Neural cell (in vitro differentiated cells): ENCODE results near the gene NAMPT. TPM values are rescaled to one million over a fixed set of nuclear protein-coding genes. Genes with fewer than 3 reads are reported as not detected.

ENCODE experiments used
- H2AFZ ChIP-seq: fragments of 200-600, 300-800 bp; sonication (generic), shearing (Covaris generic); 2 replicates; pipeline ENCODE4 v1.6.0; 2014; ENCODE audit warnings: low read depth, mild to moderate bottlenecking, antibody characterized with exemption, low read length, moderate library complexity
- H3F3A ChIP-seq: fragments of 200-600 bp; shearing (Covaris generic); 2 replicates; pipeline ENCODE4 v1.6.1; 2016; ENCODE audit warnings: mild to moderate bottlenecking, moderate library complexity, mixed read lengths, antibody characterized with exemption, low read length; ENCODE audit not compliant: insufficient read depth, poor library complexity, severe bottlenecking
- H3K27ac ChIP-seq: fragments of 200-600, 300-800 bp; sonication (generic), shearing (Covaris generic); 2 replicates; pipeline ENCODE4 v1.5.1; 2014; ENCODE audit warnings: mild to moderate bottlenecking, low read length, moderate library complexity
- H3K27me3 ChIP-seq: fragments of 300-800, 200-600 bp; sonication (generic), shearing (Covaris generic); 2 replicates; pipeline ENCODE4 v1.6.0; 2014; ENCODE audit warnings: mild to moderate bottlenecking, low read depth, low read length, moderate library complexity; ENCODE audit not compliant: insufficient read depth
- H3K36me3 ChIP-seq: fragments of 300-800, 200-600 bp; sonication (generic), shearing (Covaris generic); 2 replicates; pipeline ENCODE4 v1.5.1; 2014; ENCODE audit warnings: mild to moderate bottlenecking, antibody characterized with exemption, low read length, moderate library complexity; ENCODE audit not compliant: insufficient read depth
- H3K4me2 ChIP-seq: fragments of 300-800, 200-600 bp; sonication (generic), shearing (Covaris generic); 2 replicates; pipeline ENCODE4 v1.6.0; 2014; ENCODE audit warnings: mild to moderate bottlenecking, low read length
- H3K4me3 ChIP-seq: fragments of 300-800, 200-600 bp; sonication (generic), shearing (Covaris generic); 2 replicates; pipeline ENCODE4 v1.5.1; 2014; ENCODE audit warnings: mild to moderate bottlenecking, low read length, moderate library complexity
- H3K79me2 ChIP-seq: fragments of 200-600 bp; shearing (Covaris generic); replicated peaks from 2 replicates; pipeline ENCODE4 v1.6.0; 2014; ENCODE audit warnings: mild to moderate bottlenecking, low read length, moderate library complexity; ENCODE audit not compliant: insufficient read depth
- H3K9ac ChIP-seq: fragments of 300-800, 200-600 bp; sonication (generic), shearing (Covaris generic); 2 replicates; pipeline ENCODE4 v1.6.1; 2016; ENCODE audit warnings: mild to moderate bottlenecking, low read length, mixed read lengths
- H3K9me2 ChIP-seq: fragments of 200-600 bp; shearing (Covaris generic); 2 replicates; pipeline ENCODE4 v1.6.1; 2016; ENCODE audit warnings: mild to moderate bottlenecking, low read length, mixed read lengths; ENCODE audit not compliant: insufficient read depth
- H3K9me3 ChIP-seq: fragments of 200-600, 300-800 bp; sonication (generic), shearing (Covaris generic); 2 replicates; pipeline ENCODE4 v1.6.1; 2016; ENCODE audit warnings: mild to moderate bottlenecking, mixed run types, low read length, moderate library complexity, mixed read lengths
- H4K20me1 ChIP-seq: fragments of 200-600 bp; shearing (Covaris generic); 2 replicates; pipeline ENCODE4 v1.6.1; 2016; ENCODE audit warnings: mild to moderate bottlenecking, mixed run types; ENCODE audit not compliant: insufficient read depth
- EP300 ChIP-seq: fragments of 450-650 bp; conservative IDR thresholded peaks from 2 replicates; pipeline ENCODE4 v1.6.1; 2014; ENCODE audit warnings: antibody characterized with exemption, mild to moderate bottlenecking, moderate library complexity; ENCODE audit not compliant: poor library complexity, severe bottlenecking
- EZH2 ChIP-seq: fragments of 200-600, 300-800 bp; shearing (Covaris generic), sonication (generic); IDR thresholded peaks from 2 replicates; pipeline ENCODE4 v1.6.1; 2014; ENCODE audit warnings: antibody characterized with exemption, low read length, borderline replicate concordance, mild to moderate bottlenecking; ENCODE audit not compliant: insufficient read depth, poor library complexity, severe bottlenecking
- MXI1 ChIP-seq: fragments of 450-650 bp; conservative IDR thresholded peaks from 2 replicates; pipeline ENCODE4 v1.6.1; 2014; ENCODE audit warnings: antibody characterized with exemption, mild to moderate bottlenecking; ENCODE audit not compliant: poor library complexity, severe bottlenecking
- POLR2AphosphoS5 ChIP-seq: IDR thresholded peaks from 2 replicates; pipeline ENCODE4 v1.6.1; 2012
- RAD21 ChIP-seq: fragments of 450-650 bp; conservative IDR thresholded peaks from 2 replicates; pipeline ENCODE4 v1.6.1; 2014; ENCODE audit warnings: antibody characterized with exemption, mild to moderate bottlenecking, moderate library complexity
- SMC3 ChIP-seq: fragments of 450-650 bp; conservative IDR thresholded peaks from 2 replicates; pipeline ENCODE4 v1.6.1; 2014; ENCODE audit warnings: antibody characterized with exemption, mild to moderate bottlenecking, moderate library complexity; ENCODE audit not compliant: poor library complexity
- TAF1 ChIP-seq: IDR thresholded peaks from 2 replicates; pipeline ENCODE4 v1.6.1; 2012; ENCODE audit warnings: low read depth
- polyA plus RNA-seq: library from polyadenylated mRNA; depleted of rRNA; stranded (reverse); fragments of >200 nt; gene quantifications from 2 replicates; pipeline ENCODE4 v1.2.3, GENCODE V29; 2014
- TF ChIP-seq, protein P1 (sequence below): IDR thresholded peaks from 2 replicates; pipeline ENCODE4 v1.6.1; 2012; ENCODE audit warnings: borderline replicate concordance
- TF ChIP-seq, protein P2 (sequence below): fragments of 450-650 bp; IDR thresholded peaks from 2 replicates; pipeline ENCODE4 v1.5.1; 2014; ENCODE audit warnings: antibody characterized with exemption, mild to moderate bottlenecking, moderate library complexity; ENCODE audit not compliant: poor library complexity, severe bottlenecking

The NAMPT gene
- polyA plus RNA-seq, 1 donor from 2014 or later, result 34.0 TPM

DNA sequence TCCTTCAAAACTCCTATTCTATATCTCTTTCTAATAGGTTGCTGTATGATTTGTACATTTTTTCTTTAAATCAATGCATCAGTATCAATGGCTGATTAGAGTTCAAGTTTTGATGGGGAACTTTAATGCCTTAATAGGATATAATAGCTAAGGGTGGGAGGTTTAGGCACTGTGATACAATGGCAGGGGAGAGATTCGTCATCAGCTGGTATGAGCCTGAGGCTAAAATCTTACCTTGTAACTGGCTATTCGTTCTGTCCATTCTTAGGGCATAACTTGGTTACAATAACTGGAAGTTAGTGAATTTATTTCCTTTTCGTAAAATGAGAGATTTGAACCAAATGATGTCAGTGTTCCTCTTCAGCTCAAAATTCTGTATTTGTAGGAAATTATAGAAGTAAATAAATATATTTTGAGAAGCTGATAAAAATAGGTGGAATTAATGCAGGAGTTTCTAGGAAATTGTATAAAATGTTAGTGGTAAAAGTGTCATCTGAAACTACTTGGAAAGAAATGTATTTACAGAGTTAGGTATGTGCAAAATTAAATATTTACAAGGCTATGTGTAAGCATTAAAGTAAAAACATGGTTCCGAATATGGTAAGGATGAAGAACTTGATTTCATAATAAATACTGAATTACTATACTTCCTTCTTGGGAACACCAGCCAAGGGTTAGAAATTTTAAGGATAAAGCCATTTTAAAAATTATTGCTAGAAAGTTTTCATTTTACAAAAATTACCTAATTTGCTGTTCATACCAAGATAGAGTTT, 27.5 kb upstream of the NAMPT start:
- H3F3A ChIP-seq, result no peaks in the 10 kb centered on the region
- TF ChIP-seq POLR2AphosphoS5 (no peak), EP300 (no peak), SMC3 (no peak), TAF1 (no peak), RAD21 (no peak), EZH2 (no peak), MXI1 (no peak)
- TF ChIP-seq, protein P1, sequence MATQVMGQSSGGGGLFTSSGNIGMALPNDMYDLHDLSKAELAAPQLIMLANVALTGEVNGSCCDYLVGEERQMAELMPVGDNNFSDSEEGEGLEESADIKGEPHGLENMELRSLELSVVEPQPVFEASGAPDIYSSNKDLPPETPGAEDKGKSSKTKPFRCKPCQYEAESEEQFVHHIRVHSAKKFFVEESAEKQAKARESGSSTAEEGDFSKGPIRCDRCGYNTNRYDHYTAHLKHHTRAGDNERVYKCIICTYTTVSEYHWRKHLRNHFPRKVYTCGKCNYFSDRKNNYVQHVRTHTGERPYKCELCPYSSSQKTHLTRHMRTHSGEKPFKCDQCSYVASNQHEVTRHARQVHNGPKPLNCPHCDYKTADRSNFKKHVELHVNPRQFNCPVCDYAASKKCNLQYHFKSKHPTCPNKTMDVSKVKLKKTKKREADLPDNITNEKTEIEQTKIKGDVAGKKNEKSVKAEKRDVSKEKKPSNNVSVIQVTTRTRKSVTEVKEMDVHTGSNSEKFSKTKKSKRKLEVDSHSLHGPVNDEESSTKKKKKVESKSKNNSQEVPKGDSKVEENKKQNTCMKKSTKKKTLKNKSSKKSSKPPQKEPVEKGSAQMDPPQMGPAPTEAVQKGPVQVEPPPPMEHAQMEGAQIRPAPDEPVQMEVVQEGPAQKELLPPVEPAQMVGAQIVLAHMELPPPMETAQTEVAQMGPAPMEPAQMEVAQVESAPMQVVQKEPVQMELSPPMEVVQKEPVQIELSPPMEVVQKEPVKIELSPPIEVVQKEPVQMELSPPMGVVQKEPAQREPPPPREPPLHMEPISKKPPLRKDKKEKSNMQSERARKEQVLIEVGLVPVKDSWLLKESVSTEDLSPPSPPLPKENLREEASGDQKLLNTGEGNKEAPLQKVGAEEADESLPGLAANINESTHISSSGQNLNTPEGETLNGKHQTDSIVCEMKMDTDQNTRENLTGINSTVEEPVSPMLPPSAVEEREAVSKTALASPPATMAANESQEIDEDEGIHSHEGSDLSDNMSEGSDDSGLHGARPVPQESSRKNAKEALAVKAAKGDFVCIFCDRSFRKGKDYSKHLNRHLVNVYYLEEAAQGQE, result no peak
- TF ChIP-seq, protein P2, sequence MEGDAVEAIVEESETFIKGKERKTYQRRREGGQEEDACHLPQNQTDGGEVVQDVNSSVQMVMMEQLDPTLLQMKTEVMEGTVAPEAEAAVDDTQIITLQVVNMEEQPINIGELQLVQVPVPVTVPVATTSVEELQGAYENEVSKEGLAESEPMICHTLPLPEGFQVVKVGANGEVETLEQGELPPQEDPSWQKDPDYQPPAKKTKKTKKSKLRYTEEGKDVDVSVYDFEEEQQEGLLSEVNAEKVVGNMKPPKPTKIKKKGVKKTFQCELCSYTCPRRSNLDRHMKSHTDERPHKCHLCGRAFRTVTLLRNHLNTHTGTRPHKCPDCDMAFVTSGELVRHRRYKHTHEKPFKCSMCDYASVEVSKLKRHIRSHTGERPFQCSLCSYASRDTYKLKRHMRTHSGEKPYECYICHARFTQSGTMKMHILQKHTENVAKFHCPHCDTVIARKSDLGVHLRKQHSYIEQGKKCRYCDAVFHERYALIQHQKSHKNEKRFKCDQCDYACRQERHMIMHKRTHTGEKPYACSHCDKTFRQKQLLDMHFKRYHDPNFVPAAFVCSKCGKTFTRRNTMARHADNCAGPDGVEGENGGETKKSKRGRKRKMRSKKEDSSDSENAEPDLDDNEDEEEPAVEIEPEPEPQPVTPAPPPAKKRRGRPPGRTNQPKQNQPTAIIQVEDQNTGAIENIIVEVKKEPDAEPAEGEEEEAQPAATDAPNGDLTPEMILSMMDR, result no peak
- H3K9me3 ChIP-seq, result no peaks in the 10 kb centered on the region
- H4K20me1 ChIP-seq, result no peaks in the 10 kb centered on the region
- no peak overlapping the region for H3K4me2 ChIP-seq
- no peak overlapping the region for H2AFZ ChIP-seq
- H3K4me3 ChIP-seq, result no peak overlapping the region
- H3K9me2 ChIP-seq, result no peaks in the 10 kb centered on the region
- no peaks in the 10 kb centered on the region for H3K79me2 ChIP-seq
- H3K27me3 ChIP-seq, result no peaks in the 10 kb centered on the region
- H3K9ac ChIP-seq, result no peak overlapping the region
- H3K27ac ChIP-seq, result no peak overlapping the region
- H3K36me3 ChIP-seq, result no peaks in the 10 kb centered on the region

DNA sequence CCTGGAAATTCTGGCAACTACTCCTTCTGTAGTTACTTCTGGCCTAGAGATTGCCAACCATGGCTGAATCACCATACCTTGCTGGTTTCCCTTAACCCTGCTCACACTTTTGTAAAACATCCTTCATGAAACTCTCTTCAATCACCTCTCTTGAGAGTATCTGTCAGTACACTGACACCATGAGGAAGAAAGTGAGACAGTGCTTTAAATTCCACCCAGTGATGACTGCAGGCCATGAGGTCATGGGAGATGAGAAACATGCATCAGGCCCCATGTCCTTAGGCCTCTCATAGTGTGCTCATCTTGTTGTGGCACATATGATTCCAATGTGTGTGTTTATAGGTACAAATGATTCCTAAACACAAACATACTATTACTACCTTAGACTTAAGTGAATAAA, 24.6 kb upstream of the NAMPT start:
- Histone ChIP-seq H3K9ac (no peak overlapping the region), H2AFZ (no peak overlapping the region), H3K4me2 (no peak overlapping the region), H3K79me2 (no peaks in the 10 kb centered on the region), H3K9me3 (no peaks in the 10 kb centered on the region), H3K36me3 (no peaks in the 10 kb centered on the region), H3K9me2 (no peaks in the 10 kb centered on the region), H3K27ac (no peak overlapping the region), H3K27me3 (no peaks in the 10 kb centered on the region), H4K20me1 (no peaks in the 10 kb centered on the region), H3F3A (no peaks in the 10 kb centered on the region), H3K4me3 (no peak overlapping the region)
- no peak for TF ChIP-seq TAF1
- TF ChIP-seq, protein P2, result no peak
- TF ChIP-seq EZH2, result no peak
- no peak for TF ChIP-seq POLR2AphosphoS5
- TF ChIP-seq RAD21, result no peak
- no peak for TF ChIP-seq SMC3
- TF ChIP-seq EP300, result no peak
- TF ChIP-seq, protein P1, result no peak
- no peak for TF ChIP-seq MXI1
